A673 (cell line): Measurements from ENCODE around the gene MAGI3.

ENCODE experiments used
- EZH2 ChIP-seq: fragments of 200-600 bp; sonication (generic); IDR thresholded peaks from 2 replicates; pipeline ENCODE4 v1.6.1; 2017; ENCODE audit warnings: borderline replicate concordance, low read depth, mild to moderate bottlenecking, mixed read lengths, antibody characterized with exemption, low read length; ENCODE audit not compliant: poor library complexity, severe bottlenecking
- TF ChIP-seq, protein P1 (sequence below): fragments of 300-800, 200-600 bp; sonication (generic); conservative IDR thresholded peaks from 2 replicates; pipeline ENCODE4 v1.5.1; 2017; ENCODE audit warnings: low read depth, mild to moderate bottlenecking, antibody characterized with exemption, low read length, moderate library complexity, mixed read lengths

DNA sequence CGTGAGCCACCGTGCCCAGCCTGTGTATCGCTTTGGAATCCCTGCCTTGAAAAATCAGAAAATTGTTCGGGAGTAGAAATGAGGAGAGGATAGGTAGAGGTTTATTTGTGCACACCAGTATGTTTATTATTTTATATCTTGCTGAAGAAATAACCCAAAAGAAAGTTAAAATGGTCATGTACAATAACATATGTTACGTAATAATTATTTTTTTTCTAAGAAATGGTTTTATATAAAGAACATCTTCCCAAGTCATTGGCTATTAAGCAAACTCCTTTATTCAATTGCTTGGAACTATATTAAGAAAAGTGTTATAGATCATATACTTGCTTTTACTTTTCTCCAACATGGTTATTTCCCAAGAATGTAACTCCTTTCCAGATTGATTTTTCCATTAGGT lies 197.2 kb downstream of the MAGI3 start:
- TF ChIP-seq, protein P1, sequence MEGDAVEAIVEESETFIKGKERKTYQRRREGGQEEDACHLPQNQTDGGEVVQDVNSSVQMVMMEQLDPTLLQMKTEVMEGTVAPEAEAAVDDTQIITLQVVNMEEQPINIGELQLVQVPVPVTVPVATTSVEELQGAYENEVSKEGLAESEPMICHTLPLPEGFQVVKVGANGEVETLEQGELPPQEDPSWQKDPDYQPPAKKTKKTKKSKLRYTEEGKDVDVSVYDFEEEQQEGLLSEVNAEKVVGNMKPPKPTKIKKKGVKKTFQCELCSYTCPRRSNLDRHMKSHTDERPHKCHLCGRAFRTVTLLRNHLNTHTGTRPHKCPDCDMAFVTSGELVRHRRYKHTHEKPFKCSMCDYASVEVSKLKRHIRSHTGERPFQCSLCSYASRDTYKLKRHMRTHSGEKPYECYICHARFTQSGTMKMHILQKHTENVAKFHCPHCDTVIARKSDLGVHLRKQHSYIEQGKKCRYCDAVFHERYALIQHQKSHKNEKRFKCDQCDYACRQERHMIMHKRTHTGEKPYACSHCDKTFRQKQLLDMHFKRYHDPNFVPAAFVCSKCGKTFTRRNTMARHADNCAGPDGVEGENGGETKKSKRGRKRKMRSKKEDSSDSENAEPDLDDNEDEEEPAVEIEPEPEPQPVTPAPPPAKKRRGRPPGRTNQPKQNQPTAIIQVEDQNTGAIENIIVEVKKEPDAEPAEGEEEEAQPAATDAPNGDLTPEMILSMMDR: no peak
- no peak for TF ChIP-seq EZH2
